ENCODE results near the gene SLC24A5.

The SLC24A5 gene

GRCh38 chr15:48120745-48121144 lies at the start of gene SLC24A5:
SLC24A5 (plus strand) TSS chr15:48120990; CDS start chr15:48121045, 55 bp downstream.
- no peak for DNase-seq

- DNase-seq = no peak
Measured at GRCh38 chr15:48072941-48073340, 47.8 kb upstream of the SLC24A5 start.

GRCh38 chr15:48073881-48074280 lies 46.9 kb upstream of the SLC24A5 start:
- no peak for DNase-seq

- DNase-seq = no peak
Measured at GRCh38 chr15:48076454-48076853, 44.3 kb upstream of the SLC24A5 start.

DNA sequence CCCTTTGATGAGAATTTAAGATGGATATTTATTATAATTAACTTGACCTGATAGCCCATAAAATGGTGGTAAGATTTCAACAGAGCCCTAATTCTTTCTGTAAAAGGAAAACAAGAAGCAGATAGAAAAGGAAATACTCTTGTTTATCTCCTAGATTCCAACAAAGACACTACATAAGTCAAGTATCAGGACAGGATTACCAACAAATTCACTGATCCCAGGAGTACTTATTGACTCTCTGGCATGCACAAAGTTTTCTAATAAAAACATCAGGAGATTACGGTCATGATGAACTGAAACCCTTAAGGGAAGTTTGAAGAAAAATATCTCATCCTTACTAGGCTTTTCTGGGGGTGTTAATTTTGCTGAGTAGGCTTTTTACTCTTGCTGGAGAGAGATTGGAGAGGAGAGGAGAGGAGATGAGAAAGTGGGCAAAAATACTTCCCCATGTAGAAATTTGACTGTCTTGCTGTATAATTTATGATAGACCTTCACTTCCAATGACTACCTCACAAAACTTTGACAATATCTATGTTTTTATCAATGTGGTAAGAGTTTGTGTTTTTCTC lies 43.1 kb upstream of the SLC24A5 start:
- no peak for DNase-seq

GRCh38 chr15:48084759-48085590 lies 35.8 kb upstream of the SLC24A5 start:
- DNase-seq = peak in 1 of 2 experiments; percentile 6

DNA sequence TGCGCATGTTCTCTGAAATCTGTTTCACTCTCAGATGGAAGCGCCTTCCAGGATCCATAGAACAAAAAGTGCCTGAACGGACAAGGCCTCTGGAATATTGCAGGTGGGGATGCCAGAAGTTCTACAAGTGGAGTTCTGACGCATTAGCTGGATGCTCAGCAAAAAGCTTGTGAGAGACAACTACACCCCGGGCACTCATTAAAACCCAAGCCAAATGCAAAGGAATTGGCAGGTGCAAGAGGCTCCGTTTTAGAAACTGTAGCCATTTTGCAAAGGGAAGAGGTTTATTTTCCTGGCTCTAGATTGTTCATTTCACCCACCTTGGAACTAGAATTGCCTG lies 35.2 kb upstream of the SLC24A5 start:
- no peak for DNase-seq

DNA sequence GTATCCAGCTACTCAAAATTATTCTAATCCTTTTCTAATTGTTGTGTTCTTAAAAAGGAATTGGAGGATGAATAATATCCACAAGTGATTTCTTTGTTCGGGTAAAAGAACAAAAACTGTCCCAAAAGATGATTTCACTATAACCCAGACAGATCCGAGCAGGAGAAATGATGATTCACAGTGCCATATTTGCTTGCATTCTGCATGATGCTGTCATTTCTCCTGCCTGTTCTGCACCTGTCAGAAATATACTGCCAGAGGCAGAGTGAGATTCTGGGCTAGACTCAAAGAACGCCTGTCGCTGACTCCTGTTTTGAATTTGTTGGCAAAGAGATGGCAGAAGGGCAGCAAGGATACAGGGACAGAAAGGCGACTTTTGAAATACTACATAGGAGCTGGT lies 34.7 kb upstream of the SLC24A5 start:
- DNase-seq = no peak

- no peak for DNase-seq
Measured at GRCh38 chr15:48086576-48086975, 34.2 kb upstream of the SLC24A5 start.

- no peak for DNase-seq
Measured at GRCh38 chr15:48087844-48088243, 32.9 kb upstream of the SLC24A5 start.

GRCh38 chr15:48089702-48090101 lies 31.1 kb upstream of the SLC24A5 start:
- no peak for DNase-seq

DNA sequence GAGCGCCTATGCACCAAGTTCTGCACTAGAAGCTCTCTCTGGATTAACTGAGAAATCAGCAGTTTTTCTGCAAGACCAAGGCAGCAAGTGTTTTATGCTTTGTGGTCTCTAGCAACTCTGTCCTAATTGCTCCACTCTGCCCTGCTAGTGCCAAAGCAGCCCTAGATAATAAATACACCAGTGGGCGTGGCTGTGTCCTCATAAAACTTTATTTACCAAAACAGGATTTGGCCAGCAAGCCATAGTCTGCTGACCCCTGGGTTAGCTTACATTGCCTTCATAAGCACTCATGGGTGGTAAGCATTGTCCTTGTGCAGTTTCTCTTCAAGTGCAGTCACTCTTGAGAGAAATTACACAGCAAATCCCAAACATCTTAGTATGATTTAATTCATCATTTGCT lies 30.7 kb upstream of the SLC24A5 start:
- no peak for DNase-seq

- no peak for DNase-seq
Measured at GRCh38 chr15:48090666-48091065, 30.1 kb upstream of the SLC24A5 start.

DNA sequence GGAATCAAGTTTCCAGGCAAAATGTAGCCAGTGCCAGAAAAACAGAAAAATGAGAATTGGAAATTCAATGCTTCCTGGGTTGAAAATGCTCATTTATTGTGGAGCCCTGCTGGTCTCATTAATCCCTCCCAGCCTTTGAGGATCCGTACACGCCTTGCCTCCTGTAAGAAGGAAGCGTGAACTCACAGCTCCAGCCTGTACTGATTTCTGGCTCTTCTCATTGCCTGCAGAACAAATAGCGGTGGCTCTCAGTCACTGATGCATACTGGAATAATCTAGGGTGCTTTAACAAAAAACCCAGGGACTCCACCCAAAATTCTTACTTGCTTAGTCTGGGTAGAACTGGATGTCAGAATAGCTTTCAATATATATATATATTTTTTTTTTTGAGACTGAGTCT lies 29.3 kb upstream of the SLC24A5 start:
- DNase-seq = no peak

DNA sequence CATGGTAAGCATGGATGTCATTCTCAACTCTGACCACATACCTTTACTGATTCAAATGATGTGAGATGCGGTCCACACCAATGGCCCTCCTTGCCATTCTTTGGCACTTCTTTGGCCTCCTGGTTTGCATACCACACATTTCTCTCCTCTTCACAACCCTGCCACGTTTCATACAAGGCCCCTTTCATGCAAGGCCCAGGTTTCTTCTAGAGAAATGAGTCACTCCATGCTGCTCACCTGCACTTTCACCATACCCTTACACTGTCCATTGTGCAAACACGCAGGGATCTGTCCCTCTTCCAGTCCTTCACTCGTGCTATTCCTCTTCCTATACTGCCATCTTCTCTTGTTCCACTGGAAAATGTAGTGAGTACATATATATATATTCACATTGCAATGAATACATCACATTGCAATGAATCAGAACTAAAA lies 24.4 kb upstream of the SLC24A5 start:
- DNase-seq = no peak

- DNase-seq = no peak
Measured at GRCh38 chr15:48096813-48097212, 24.0 kb upstream of the SLC24A5 start.

DNA sequence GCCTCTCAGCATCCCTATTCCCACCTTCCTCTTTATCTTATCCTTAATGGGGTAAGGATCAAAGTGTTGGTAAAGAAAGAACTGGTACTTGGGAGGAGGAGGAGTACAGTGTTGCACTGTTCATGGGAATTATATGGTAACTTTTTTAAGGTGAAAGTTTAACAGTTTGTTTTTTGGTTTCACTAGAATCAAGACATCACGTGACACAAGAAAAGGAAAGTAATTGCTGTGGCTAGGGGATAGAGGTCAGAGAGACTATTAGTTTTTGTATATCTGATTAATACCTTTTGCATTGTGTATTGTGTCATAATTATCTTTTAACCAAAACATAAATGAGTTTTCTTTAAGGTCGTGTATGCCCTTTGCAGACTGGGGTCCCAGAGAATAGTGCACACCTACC lies 23.5 kb upstream of the SLC24A5 start:
- no peak for DNase-seq

DNA sequence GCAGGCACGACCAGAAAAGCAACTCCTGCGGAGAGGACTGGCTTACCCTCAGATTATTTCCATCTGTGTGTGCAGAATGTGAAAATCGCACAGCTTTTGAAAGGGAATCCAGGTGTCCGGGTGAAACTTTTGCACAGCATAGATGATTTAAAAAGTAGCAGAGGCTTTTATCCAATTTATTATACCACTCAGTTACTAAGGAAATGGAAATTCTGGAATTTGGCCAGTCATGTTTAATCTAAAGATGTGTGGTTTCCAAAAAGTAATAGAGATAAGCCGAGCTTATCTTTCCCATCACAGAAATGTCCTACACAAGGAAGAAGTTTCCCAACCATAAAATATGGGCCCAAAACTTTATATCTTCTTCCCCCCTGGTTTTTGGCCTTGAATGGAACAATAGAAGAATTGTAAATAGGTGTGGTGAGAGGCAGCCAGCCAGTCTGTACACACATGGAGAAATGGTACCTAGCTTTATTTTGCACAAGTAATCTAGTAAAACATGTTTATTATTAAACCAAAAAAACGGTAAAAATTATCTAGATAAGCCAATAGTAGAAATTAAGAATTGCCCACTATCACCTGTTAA lies 19.3 kb upstream of the SLC24A5 start:
- no peak for DNase-seq

GRCh38 chr15:48102167-48102566 lies 18.6 kb upstream of the SLC24A5 start:
- no peak for DNase-seq

DNA sequence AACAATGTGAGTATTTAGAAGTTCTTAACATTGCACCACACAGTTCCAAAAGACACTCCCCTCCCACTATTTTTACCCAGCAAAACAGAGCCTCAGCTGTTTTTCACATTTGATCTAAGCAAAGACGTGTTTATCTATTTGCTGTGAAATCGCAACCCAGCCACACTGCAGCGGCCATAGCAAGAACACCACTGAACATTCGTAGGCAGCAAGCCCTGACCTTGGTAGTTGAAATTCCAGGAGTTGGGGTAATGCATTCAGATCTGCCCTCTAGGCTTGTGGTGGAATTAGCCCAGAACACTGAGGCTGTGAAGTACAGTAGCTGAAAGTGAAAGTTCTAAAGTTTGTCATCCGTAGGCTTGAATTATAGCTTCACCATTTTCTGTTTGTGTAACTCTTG lies 17.1 kb upstream of the SLC24A5 start:
- no peak for DNase-seq

DNA sequence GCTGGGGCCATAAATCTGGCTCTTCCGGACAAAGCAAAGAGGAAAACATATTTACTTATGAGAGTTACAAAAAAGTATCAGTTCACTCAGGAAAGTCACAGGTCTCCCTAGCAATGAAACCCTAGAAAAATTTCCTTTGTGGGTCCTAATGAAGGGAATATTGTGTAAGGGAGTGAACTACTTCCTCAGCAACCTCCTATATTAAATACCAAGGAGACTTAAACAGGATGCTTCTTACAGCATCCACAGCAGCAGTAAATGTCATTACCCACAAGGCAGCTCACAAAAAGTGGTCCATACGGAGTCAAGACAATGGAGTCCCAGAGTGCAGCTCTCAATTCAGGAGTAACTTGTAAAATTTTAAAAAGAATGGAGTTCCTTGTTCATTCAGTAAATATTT lies 14.9 kb upstream of the SLC24A5 start:
- DNase-seq = no peak

DNA sequence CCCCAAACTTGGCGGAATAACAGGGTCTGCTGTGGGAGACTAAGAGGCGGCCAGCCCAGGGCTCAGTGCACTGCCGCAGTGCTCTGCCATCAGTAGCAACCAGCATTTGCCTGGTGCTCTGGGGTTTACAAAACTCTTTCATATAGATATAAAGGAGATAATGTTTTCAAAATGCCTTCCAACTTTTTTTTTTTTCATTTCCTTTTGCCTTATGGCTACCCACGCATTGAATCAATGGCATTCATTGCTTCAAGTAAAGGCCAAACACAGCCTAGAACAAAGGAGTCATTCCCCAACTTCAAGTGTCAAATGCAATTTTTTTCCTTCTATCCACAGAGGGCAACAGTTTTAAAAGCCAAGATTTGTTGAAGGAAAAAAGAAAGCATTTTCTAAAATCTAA lies 11.6 kb upstream of the SLC24A5 start:
- DNase-seq = no peak

GRCh38 chr15:48109856-48110531 lies 10.8 kb upstream of the SLC24A5 start:
- DNase-seq = no peak

- DNase-seq = peak in 1 of 2 experiments; percentile 3
Measured at GRCh38 chr15:48112242-48112641, 8.5 kb upstream of the SLC24A5 start.

Data from SW 1271 (cell line).